A673 (cell line): ENCODE measurements around the gene CCDC12.

Source experiments
- CTCF ChIP-seq: fragments of 300-800, 200-600 bp; sonication (generic); conservative IDR thresholded peaks from 2 replicates; pipeline ENCODE4 v1.5.1; 2017; ENCODE audit warnings: low read depth, mild to moderate bottlenecking, antibody characterized with exemption, low read length, moderate library complexity, mixed read lengths
- EZH2 ChIP-seq: fragments of 200-600 bp; sonication (generic); IDR thresholded peaks from 2 replicates; pipeline ENCODE4 v1.6.1; 2017; ENCODE audit warnings: borderline replicate concordance, low read depth, mild to moderate bottlenecking, mixed read lengths, antibody characterized with exemption, low read length; ENCODE audit not compliant: poor library complexity, severe bottlenecking

GRCh38 chr3:46960835-46961234, 15.7 kb downstream of the CCDC12 start:
- no peak for TF ChIP-seq CTCF
- TF ChIP-seq EZH2: no peak
